ENCODE measurements around the gene DENND1A. TPM values are rescaled to one million over a fixed set of nuclear protein-coding genes. Genes with fewer than 3 reads are reported as not detected.

Gene DENND1A
- total and polyA plus RNA-seq, 2 donors from 2014 or later, result 16.3 to 19.6 TPM

DNA sequence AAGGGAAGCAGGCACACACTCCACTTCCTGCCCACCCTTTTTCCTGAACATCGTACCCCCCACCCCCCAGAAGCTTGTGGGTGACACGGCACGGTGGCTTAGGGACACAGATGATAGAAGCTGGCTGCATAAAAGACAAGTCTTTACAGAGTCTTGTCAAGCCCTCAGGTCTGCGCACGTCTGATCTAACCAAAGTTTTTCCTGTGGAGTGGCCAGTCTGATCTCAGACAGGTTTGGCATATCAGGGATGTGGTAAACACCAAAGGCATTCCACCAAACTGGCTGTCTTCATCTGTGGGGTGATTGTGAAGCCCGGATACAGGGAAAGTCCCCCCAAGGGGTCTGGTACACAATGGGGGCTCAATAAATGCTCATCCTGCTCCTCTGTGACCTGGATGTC, 523.9 kb downstream of the DENND1A start:
- Histone ChIP-seq H3K4me3 (ENCODE audit: low read length in 3 of 3) (no peak overlapping the region), H3K9me3 (ENCODE audit: control insufficient read depth in 2 of 3, insufficient read depth in 1 of 3, low read length in 3 of 3) (no peaks in the 10 kb centered on the region), H3K27ac (ENCODE audit: low read depth in 2 of 2, low read length in 2 of 2) (no peak overlapping the region), H3K36me3 (ENCODE audit: control insufficient read depth in 2 of 3, insufficient read depth in 3 of 3, low read length in 3 of 3) (peaks cover 0 to 3% (median 0%) of the 10 kb centered on the region in 3 donors), H3K4me1 (ENCODE audit: control insufficient read depth in 2 of 3, insufficient read depth in 2 of 3, low read depth in 1 of 3, low read length in 3 of 3) (no peaks in the 10 kb centered on the region), H3K9ac (ENCODE audit: low read length in 3 of 3) (no peak overlapping the region), H3K27me3 (ENCODE audit: control insufficient read depth, insufficient read depth, low read length) (no peaks in the 10 kb centered on the region)
- TF ChIP-seq, protein P1, sequence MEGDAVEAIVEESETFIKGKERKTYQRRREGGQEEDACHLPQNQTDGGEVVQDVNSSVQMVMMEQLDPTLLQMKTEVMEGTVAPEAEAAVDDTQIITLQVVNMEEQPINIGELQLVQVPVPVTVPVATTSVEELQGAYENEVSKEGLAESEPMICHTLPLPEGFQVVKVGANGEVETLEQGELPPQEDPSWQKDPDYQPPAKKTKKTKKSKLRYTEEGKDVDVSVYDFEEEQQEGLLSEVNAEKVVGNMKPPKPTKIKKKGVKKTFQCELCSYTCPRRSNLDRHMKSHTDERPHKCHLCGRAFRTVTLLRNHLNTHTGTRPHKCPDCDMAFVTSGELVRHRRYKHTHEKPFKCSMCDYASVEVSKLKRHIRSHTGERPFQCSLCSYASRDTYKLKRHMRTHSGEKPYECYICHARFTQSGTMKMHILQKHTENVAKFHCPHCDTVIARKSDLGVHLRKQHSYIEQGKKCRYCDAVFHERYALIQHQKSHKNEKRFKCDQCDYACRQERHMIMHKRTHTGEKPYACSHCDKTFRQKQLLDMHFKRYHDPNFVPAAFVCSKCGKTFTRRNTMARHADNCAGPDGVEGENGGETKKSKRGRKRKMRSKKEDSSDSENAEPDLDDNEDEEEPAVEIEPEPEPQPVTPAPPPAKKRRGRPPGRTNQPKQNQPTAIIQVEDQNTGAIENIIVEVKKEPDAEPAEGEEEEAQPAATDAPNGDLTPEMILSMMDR (IDR thresholded peaks at IDR 0.05; ENCODE audit: borderline replicate concordance, extremely low read depth, insufficient read depth), result no peak
- DNase-seq (no peak), FAIRE-seq (no peak)
- intact Hi-C loops (cut with DNase I), result no loop called here

DNA sequence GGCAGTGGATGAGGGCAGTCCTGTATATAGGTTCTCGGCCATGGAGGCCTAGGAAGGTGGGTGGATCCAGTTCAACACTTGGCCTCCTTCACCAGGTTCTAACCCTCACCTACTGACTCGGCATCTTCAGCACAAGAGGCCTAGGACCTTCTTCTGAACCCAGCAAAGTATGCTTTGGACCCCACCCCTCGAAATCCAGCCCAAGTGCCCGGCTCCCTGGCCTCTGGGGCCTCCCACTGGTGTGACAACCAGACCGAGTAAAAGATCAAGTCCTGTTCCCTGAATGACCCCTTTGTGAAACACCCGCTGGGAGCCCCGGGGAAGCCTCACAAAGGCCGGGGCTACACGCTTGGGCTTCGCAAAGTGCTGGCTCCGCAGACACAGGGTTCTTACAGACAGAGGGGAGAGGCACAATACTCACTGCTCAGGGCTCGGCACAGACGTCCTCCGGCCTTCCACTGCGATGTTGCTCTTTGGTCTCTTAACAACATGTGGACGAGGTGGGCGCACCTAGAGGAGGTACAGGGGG, 526.9 kb downstream of the DENND1A start:
- Histone ChIP-seq H3K27me3 (ENCODE audit: control insufficient read depth, insufficient read depth, low read length) (no peaks in the 10 kb centered on the region), H3K9ac (ENCODE audit: low read length in 3 of 3) (no peak overlapping the region), H3K36me3 (ENCODE audit: control insufficient read depth in 2 of 3, insufficient read depth in 3 of 3, low read length in 3 of 3) (peaks cover 0 to 2% (median 0%) of the 10 kb centered on the region in 3 donors), H3K4me3 (ENCODE audit: low read length in 3 of 3) (no peak overlapping the region), H3K4me1 (ENCODE audit: control insufficient read depth in 2 of 3, insufficient read depth in 2 of 3, low read depth in 1 of 3, low read length in 3 of 3) (no peaks in the 10 kb centered on the region), H3K9me3 (ENCODE audit: control insufficient read depth in 2 of 3, insufficient read depth in 1 of 3, low read length in 3 of 3) (no peaks in the 10 kb centered on the region), H3K27ac (ENCODE audit: low read depth in 2 of 2, low read length in 2 of 2) (no peak overlapping the region)
- intact Hi-C loops (cut with DNase I), result no loop called here
- TF ChIP-seq, protein P1 (IDR thresholded peaks at IDR 0.05; ENCODE audit: borderline replicate concordance, extremely low read depth, insufficient read depth), result no peak
- FAIRE-seq (no peak), DNase-seq (no peak)

DNA sequence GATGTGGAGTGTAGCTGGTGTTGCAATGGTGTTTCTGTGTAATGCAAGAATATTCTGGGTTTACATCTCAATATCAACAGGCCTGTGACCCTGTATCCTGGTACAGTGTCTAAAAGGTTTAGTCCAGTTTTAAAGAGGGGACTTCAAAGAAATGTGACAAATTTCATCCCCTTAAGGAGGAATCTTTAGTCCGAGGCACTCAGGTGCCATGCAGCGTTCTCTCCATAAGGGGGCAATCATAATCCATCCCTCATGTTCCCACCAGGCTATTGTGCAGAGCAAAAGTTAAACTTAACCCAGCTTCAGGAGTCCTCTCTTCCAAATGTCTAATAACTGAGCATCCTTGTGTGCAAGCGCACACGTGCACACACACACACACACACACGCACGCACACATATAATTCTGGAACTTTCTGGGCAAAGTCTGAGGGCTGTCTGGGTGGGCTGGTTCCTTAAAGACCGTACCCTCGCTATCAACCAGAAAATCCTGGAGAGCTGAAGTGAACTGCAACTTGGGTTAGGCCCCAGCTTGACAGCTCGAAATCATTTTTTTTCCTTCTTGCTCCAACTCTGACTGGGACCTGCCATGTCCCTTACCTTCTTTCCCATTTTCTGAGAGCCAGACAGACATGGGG, 527.9 kb downstream of the DENND1A start:
- H3K36me3 ChIP-seq (ENCODE audit: control insufficient read depth in 2 of 3, insufficient read depth in 3 of 3, low read length in 3 of 3), result no peaks in the 10 kb centered on the region
- DNase-seq, result peak in 3 of 5 donors; percentile 61 to 70 (median 66)
- no peaks in the 10 kb centered on the region for H3K4me1 ChIP-seq (ENCODE audit: control insufficient read depth in 2 of 3, insufficient read depth in 2 of 3, low read depth in 1 of 3, low read length in 3 of 3)
- FAIRE-seq, result no peak
- TF ChIP-seq, protein P1 (IDR thresholded peaks at IDR 0.05; ENCODE audit: borderline replicate concordance, extremely low read depth, insufficient read depth), result peak; percentile 57
- intact Hi-C loops (cut with DNase I), result no loop called here
- H3K27ac ChIP-seq (ENCODE audit: low read depth in 2 of 2, low read length in 2 of 2), result no peak overlapping the region
- no peaks in the 10 kb centered on the region for H3K9me3 ChIP-seq (ENCODE audit: control insufficient read depth in 2 of 3, insufficient read depth in 1 of 3, low read length in 3 of 3)
- H3K27me3 ChIP-seq (ENCODE audit: control insufficient read depth, insufficient read depth, low read length), result no peaks in the 10 kb centered on the region
- H3K4me3 ChIP-seq (ENCODE audit: low read length in 3 of 3), result no peak overlapping the region
- H3K9ac ChIP-seq (ENCODE audit: low read length in 3 of 3), result no peak overlapping the region

Measured in kidney (tissue), 14 donors.